HG03558 (cell line): ENCODE data around the gene USP6NL.

Source experiments
- ATAC-seq: cut with Tn5 transposase; IDR thresholded peaks from one replicate; pipeline ENCODE4 v1.9.1; 2021; ENCODE audit warnings: moderate number of reproducible peaks; ENCODE audit not compliant: unreplicated experiment; ENCODE audit errors: extremely low read depth

Gene USP6NL

DNA sequence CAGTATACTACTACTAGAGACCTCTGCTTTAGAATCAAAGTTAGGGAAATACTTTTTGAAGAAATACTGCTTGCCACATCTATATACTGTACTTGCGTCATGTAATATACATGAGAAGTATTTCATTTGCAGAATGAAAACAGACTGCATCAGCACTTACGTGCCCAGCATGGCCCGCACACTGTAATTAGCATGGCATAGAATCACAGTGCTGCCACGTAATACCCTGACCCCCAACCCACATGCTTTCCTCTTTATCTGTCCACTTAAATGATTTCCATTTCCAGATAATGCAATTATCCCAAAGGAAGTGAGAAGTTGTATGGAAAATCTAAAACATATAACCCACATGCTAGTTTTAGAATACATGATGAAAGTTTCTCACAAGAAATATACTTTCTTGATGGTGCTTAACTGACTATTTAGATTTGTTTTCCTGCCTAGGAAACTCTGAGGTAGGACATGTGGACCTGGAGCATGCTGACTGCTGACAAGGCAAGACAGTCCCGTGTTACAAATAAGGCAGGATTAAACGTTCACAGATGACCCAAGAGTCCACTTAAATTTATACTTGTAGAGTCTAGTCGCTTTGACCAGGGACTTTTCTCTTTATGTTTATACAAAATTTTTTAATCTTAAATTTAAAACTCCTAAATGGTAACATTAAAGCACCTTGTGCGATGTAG lies 12.6 kb downstream of the USP6NL start:
- ATAC-seq = no peak

DNA sequence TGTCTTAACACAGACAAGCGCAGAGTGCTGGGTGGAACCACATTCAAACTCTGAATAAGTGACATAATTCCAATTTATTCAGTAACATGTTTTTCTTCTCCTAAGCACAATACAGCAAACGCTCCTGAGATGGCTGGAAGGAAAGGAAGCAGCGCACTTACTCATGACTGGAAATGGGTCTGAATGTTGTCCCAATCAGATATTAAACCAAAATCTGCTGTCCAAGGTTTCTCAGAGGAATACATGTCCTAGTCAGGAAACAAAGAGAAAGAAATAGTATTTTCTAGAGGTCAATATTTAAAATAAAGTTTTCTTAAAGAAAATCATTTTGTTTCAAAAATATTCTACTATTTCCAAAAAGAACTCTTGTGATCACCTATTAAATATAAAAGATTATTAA lies 14.0 kb downstream of the USP6NL start:
- ATAC-seq = no peak

DNA sequence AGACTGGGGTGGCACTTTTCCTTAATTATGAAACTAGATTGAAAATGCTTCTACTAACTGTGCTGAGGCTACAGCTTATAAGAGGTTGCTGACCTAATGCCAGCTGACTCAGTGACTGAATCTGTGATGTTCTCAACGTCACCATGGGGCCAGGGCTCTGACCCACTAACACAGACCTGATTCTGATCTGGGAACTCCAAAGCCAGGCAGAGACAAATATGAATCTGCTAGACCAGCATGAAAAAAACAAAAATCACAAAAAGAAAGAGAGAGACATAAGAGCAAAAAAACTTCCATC lies 16.1 kb downstream of the USP6NL start:
- no peak for ATAC-seq

DNA sequence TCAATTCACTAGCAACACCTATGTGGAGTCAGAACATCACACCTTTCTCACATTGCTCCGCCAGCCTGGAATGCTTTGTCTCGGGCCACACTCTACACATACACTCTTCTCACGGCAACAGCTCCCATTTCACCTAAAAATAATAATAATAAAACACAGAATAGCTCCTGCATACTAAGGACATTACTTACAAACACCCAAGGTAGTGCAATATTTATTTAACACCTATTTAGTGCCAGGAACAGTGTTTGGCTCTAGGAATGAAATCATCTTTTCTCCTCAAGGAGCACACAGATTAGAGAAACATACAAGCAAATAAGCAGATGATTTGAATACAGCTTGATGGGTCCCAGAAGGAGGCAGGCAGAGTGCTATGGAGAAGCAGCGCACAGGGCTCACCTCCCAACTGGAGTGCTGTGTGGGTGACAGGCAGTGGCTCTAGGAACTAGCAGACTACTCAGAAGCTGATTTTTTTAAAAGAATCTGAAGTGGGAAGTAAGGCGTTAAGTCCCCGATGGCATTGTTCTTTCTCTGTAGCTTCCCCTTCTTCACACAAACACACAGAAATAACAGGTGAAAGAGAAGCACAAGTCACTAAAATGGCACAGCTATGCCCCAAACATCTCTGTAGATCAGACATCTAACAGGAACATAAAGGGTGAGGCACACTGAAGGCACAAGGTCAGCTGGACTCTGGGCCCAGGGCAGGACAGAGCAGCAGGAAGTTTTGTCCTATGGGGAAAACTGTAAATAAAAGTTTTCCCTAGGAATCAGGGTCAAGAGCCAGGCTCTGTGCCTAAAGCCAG lies 16.7 kb downstream of the USP6NL start:
- no peak for ATAC-seq

DNA sequence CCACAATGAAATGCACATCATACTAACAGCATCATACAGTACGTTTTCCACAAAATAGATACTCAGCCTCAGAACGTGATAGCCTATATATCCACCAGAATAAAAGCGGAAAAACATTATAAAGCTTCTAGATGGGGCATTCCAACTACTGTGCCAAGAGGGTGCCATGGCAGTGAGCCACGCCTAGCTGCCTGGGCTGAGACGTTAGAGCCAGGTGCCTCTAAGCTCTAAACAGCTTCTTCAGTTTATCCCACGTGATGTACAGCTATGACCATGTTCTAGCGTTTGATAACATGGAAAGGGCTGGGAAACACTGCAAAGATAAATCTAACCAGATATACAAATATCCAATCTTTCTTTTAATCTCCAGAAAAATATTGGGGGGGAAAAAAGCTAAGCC lies 17.8 kb downstream of the USP6NL start:
- no peak for ATAC-seq

DNA sequence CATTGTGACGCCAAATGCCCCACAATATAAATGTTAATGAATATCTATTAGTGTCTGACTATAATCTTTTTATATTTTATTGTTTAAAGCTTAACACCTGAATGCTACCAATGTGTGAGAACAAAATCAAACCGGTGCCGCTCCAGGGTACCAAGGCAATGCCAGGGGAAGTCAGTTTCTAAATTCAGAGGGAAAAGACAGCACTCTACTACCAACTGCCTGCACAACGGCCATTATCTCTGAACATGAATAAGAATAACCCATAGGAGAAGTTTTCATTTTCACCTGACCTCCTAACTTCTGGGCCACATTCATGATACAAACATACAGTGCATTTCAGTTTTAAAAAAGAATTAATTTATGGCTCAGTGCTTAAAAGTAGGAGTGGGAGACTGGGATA lies 21.7 kb downstream of the USP6NL start:
- no peak for ATAC-seq

DNA sequence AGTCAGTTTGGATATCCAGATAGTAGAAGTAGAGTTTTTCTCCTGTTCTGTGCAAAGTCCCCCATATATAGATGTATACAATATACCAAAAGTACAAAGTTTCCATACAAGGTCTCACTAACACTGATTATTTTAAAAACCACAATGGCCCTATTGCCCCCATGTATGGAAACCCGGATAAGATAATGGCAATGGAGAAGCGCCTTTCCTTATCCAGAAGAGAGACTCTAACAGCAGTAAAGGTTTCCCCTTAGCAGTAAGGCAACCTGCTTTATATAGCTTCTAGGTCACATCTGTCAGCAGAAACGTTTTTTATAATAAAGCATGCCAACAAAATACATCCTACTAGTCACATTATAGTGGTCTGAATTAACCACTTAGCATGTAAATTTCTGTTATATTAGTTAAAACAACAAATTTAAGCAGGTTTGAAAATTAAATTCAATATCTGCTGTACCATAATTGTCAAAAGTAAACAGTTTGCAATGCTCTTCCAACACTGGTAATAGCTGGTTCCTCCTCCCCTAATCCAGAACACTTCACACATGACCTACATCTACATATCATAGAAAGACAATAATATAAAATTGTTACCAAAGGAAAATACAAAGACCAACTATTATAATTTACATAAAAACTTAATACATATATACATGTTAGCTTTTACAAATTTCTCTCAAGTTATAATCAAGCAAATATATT lies 22.4 kb downstream of the USP6NL start:
- no peak for ATAC-seq

DNA sequence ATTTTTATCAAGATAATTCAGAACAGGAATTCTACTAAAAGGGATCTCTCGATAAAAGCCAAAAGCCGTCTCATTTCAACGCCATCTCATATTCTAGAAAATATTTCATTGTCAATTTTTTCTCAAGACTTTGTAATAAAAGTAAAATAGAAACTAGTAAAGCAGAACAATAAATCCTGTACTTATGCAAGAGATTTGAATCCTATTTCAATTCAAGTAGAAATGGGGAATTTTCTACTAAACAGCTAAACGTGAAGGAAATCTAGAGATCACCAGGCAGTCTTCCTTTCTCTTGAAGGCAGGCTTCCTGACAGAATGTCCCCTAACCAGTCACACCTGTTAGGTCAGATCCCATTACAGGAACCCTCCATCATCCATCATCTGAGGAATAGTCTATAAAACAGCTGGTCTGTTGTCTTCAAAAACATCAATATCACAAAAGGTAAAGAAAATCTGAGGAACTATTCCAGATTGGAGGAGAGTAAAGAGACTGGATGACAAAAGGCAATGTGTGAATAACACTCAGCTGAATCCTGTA lies 23.7 kb downstream of the USP6NL start:
- no peak for ATAC-seq

DNA sequence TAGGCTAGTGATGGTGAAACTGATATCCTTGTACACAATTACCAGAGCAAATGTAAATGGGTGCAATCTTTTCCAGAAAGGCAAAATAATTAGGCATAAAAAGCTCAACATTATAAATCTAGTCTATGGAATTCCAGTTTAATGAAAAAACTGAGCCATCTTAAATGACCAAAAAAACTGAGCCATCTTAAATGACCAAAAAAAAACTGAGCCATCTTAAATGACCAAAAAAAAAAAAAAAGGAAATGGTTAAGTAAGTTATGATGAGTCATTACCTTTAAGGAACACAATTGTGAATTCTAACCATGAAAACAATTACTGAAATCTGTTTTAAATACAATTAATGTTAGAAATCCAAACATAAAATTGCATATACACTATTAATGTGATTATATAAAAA lies 25.3 kb downstream of the USP6NL start:
- ATAC-seq = no peak

DNA sequence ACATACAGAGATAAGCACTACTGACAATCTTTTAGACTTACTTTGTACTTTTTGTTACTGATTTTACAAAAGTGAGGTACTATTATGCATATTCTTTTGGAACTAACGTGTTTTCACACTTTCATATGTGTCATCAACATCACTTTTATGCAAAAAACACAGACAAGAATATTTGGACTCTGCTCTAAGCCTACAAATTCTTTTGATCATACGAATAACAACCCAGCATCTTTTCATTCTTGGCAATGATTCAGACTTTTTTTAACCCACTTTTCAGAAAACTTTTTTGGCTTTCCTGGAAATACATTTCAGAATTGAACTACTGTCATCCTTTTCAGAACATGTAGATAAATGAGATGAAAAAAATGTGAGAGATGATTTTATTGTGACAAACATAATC lies 30.2 kb downstream of the USP6NL start:
- ATAC-seq = no peak

DNA sequence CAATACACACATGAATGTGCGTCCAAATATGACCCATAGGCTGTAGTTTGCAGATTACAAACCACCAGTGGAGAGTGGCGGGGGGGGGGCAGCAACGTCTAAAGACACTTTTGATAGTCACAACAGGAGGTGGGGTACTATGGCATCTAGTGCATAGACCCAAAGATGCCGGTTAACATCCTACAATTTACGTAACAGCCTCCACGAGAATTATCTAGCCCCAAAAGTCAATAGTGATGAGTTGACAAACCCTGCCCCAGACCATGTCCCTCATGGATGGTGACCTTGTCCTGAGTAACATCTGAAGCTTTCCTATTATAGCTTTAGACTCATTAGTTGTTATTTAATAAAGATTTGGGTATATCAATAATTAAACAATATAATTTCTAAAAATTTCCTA lies 31.6 kb downstream of the USP6NL start:
- no peak for ATAC-seq

DNA sequence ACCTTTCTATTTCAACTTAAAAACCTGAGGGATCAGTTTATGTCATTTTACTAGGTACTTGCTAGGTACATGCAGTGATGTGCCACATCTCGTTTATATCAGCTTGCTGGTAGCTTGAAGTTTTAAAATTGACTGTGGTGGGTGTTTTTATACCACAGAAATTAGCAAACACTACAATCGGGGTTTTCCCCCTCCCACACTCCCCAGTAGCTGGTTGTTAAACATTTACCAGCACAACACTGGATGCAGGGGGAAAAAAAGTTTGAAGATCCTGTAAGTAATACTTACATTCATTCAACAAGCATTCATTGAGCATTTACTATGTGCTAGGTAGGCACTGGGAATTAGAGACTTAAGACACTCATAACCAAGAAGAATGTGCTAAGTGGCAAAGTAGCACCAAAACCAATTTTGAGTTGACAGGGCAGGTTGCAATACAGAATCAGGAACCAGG lies 32.6 kb downstream of the USP6NL start:
- ATAC-seq = peak; percentile 47

DNA sequence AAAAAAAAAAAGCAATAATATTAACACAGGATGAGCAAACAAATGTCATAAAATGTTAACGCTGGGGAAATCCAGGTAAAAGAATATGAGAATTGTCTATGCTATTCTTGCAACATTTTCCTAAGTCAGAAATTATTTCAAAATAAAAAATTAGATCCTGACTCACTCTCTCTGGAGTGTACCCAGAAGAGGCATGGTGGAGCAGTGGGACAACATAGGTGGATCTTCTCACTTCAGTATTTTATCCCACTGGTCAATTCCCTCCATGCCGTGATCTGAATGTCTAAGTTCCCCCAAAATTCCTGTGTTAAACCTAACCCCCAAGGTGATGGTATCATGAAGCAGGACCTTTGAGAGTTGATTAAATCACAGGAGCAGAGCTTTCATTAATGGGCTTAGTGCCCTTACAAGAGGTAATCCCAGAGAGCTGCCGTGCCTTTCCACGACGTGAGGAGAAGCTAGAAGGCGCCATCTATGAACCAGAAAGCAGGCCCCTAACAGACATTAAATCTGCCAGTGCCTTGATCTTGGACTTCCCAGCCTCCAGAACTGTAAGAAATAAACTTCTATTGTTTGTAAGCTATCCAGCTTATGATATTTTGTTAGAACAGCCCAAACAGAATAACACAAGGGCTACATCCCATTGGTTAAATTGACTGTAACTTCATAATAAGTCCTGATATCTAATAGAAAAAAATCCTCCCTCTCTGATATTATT lies 35.2 kb downstream of the USP6NL start:
- no peak for ATAC-seq

DNA sequence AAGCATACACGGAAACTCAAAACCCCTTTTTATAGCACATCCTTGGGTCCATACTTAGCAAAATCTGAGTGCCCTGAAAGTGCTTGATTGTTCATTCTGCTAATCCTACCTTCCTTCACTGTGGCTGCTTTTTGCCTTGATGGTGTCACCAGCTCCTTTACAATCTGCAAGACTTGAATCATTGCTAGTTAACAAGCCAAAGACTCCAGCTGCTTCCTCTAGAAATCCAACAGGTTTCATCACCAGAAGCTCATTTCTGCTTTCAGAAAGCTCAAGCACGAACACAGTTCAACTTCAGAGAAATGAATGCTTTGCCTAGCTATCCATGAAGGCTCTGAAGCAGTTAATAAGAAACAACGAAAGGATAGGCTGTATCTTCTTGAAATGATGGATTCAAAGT lies 38.0 kb downstream of the USP6NL start:
- ATAC-seq = peak; percentile 69

DNA sequence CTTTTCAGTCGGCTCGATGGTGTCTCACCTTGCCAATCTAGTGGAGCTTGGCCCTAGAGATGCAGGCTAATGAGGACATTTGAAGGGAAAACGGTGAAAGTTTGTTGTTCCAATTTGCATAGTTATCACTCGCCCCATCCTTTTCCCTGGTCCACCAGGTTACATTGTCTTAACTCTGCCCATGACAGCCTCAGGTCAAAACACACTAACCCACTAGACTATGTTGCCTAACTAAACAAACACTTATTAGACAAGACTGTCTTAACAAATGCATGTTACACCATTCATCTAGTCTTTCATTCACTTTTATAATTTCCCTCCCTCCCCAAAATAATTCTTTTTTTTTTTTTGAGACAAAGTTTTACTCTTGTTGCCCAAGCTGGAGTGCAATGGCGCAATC lies 40.7 kb downstream of the USP6NL start:
- ATAC-seq = no peak

DNA sequence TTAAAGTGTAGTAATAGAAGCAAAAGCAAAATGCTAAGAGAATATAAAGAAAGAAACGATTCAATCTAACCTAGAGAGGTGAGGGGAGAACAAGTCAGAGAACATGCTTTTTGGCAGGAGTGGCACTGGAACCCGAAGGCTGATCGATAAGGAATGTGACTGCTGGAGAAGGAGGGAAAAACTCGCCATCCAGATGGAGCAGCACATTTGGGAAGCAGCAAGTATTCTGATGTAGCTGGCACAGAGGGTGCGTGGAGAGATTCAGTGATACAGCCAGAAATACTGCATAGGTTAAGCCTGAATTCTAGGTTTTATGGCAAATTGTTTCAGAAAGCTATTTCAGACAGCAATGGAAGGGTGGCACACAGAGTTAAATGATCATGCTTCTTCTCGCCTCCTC lies 42.0 kb downstream of the USP6NL start:
- ATAC-seq = no peak

DNA sequence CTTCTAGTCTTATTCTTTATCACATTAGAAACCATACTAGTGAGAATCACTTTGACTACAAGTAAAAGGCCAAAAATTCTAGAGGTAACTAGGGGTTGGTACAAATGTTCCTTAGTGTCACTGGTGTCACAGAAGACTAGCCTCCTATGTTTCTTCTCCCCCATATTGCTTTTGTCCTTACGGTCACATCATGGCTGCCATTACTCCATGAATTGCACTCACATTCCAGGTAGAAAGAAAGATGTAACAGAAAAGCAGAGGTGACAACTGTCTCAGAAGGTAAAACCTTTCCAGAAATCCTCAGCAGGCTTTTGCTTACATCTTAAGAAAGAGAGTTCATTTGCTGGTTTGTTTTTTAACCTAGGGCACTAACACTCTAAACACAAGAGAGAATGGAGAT lies 42.9 kb downstream of the USP6NL start:
- ATAC-seq = no peak

DNA sequence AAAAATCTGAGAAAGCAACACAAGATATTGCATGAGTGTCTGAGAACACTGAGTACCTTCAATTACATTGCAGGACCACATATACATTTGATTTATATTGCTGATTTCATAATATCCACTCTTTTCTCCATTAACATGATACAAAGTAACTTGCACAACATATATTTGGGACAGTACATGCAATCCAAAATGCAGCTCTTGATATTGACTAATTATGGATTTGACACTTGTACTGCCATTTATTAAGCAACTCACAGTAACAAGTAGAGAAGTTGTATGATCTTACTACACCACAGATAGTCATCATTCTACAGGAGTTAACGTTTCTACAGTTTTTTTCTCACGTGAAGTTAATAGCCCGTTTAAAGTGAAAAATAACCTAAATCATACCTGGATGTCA lies 46.7 kb downstream of the USP6NL start:
- ATAC-seq = no peak

DNA sequence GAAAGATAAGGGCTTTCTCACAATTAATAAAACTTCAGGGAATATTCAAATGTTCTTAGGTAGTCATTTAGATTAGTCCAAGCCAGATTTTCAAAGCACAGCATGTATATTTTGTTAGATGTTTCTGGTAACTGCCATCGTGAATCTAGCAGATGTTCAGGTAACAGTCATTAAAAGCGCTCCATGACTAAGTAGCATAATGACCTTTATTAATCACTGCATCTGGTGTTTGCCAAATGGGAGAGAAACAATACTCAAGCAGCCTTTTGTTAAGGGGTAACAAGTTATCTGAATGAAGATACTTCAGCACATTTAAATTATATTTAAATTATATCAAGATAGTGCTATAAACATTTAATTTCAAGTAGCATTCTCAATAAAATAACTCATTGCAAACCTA lies 47.5 kb downstream of the USP6NL start:
- ATAC-seq = no peak

DNA sequence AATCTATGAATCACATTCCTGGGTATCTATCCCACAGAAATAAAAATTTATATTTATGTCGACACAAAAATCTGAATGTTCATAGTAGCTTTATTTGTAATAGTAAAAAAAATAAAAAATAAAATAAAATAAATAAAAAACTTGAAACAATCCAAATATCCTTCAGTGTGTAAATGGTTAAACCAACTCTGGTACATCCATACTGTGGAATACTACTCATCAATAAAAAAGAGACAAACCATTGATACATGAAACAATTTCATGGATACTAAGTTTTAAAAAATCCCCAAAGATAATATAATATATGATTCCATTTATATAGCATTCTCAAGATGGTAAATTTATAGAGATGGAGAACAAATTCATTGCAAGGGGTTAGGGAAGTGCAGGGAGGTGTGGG lies 48.6 kb downstream of the USP6NL start:
- no peak for ATAC-seq
